HG02759 (cell line): ENCODE results near the gene APOL2.
"Not testable (repeated sequence)": the region's sequence is repeated elsewhere in the genome, so short reads cannot be mapped to it uniquely, and the experiment has no call there.

Source experiments
- ATAC-seq: cut with Tn5 transposase; IDR thresholded peaks from one replicate; pipeline ENCODE4 v1.9.1; 2021; ENCODE audit warnings: mild to moderate bottlenecking, moderate library complexity; ENCODE audit not compliant: unreplicated experiment

Gene APOL2

GRCh38 chr22:36202906-36203305 is 36.4 kb downstream of the APOL2 start:
- not testable (repeated sequence) for ATAC-seq

DNA sequence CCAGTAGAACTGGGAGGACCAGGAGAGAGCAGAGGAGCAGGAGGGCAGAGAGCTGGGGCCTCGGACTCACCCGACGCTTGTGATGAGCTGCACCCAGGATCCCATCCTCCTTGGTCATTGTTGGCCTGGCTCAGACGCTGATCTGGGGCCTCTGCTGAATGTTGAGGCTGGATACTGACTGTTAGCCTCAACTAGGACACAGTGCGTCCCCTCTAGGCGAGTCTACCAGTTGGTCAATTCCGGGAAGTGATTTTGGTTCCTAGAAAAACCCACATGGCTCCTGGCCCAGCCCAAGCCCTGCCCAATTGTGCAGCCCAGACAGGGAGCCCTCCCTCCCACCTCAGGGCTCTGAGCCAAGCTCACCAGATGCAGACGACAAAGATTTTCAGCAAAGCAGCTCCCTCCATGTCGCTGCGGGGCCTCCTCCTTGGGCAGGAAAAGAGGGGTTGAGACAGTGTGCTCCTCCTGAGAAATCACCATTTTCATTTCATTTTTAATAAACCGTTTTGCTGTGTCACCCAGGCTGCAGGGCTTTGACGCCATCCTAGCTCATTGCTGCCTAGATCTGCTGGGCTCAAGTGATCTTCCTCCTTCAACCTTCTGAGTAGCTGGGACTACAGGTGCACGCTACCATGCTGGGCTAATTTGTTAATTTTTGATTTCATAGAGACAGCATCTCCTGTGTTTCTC is 37.6 kb downstream of the APOL2 start, which contains the start of gene APOL4:
TSS of gene APOL4 (minus strand) at position 180 of the 690 bp plus-strand sequence. CDS start at position 105, 75 bp downstream.
- ATAC-seq = no peak

- ATAC-seq = not testable (repeated sequence)
Measured at GRCh38 chr22:36201025-36201424, 38.3 kb downstream of the APOL2 start.

GRCh38 chr22:36199001-36199551 is 40.3 kb downstream of the APOL2 start:
- ATAC-seq = no peak

DNA sequence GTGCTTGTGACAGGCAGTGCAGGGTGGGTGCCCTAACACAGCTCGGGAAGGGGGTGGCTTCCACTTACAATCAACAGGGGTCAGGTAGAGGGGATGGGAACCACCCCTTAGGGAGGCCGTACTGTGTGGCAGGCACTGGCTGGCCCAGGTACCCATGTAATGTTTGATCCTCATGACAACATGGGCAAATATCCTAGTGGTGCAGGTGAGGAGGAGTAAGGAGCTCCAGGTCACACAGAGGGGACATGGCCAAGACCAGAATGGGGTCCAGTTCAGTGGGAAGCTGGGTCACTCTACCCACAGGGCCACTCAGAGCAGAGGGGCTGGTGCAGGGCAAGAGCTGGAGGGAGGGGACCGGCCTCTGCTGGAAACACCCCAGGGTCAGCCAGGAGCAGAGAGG is 40.8 kb downstream of the APOL2 start:
- ATAC-seq = no peak

DNA sequence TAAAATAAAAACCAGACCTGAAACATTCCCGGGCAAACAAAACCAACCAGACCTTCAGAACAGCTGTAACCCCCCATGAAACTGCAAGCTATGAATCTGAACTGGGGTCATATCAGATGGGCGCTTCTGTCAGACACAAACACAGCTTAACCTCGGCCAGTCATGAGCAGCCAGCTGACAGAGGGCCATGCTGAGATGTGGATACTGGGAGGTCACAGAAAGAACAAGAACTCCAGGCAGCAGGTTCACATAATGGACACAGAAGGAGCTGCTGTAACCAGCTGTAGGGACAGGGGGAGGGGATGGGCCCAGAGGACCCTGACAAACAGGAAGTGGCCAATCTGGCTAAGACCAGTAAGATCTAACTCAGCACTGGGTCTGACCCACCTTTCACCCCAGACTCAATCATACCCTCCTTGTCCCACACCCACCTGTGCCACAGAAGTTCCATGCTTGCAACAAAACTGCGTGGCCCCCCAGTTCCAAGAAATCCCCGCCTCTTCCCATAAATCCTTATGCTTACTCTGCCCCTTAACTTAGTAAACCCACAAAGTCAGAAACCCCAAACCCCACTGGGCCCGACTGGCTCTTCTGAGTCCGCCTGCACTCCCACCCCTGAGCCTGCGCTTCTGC is 41.7 kb downstream of the APOL2 start:
- no peak for ATAC-seq

GRCh38 chr22:36197065-36197440 is 42.3 kb downstream of the APOL2 start:
- no peak for ATAC-seq

DNA sequence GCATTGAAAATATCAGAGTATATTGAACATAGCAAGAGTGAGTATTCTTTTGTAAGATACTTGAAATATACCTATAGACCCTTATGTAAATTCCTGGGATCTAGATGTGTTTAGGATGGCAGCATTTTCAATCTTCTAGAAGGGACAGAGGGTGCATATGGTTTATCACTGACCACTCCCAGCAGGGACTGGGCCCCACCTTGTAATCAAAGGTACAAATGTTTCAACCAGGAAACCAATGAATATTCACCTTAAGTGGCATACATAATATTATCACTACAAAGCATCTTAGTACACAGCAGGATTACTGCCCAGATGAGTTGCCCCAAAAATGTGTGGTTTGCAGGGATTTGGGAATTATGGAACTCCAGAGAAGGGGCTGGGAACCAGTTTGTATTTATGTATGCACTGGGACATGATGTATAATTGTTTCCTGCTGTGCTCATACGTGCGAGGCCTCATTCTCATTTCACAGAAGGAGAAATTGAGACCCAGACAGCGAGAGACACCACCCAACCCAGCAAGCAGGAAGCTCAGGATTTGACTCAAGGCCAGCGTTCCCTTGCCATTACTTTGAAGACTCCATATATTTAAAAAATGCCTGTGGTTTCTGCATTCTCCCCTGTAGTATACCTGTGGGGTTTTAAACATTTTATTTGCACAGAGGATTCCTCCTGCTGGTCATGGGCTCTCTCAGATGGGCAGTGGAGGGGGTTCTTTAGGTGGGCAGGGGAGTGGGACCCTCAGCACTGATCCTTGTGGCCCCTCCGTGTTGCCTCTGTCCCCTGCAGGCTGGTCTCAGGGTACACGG is 42.9 kb downstream of the APOL2 start:
- no peak for ATAC-seq

GRCh38 chr22:36194971-36195370 is 44.4 kb downstream of the APOL2 start:
- no peak for ATAC-seq

DNA sequence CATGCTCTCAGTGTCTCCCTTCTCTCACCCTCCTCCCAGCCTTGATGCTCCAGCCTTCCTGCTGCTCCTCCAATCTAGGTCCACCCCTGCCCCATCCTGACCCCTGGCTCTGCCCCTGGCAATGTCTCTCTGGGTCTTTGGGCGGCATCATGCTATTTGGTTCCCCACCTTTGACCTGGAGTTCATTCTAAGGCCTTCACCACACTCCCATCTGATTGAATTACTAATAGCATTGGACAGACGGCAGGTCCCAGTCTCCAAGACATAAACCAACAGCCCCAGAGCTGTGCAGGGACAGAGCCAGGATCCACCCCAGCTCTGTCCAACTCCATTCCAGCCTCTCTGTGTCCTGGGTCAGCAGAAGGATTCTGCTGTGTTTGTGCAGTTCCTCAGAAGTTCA is 44.9 kb downstream of the APOL2 start:
- ATAC-seq = no peak

GRCh38 chr22:36193577-36193976 is 45.8 kb downstream of the APOL2 start:
- no peak for ATAC-seq

- no peak for ATAC-seq
Measured at GRCh38 chr22:36193171-36193570, 46.2 kb downstream of the APOL2 start.

DNA sequence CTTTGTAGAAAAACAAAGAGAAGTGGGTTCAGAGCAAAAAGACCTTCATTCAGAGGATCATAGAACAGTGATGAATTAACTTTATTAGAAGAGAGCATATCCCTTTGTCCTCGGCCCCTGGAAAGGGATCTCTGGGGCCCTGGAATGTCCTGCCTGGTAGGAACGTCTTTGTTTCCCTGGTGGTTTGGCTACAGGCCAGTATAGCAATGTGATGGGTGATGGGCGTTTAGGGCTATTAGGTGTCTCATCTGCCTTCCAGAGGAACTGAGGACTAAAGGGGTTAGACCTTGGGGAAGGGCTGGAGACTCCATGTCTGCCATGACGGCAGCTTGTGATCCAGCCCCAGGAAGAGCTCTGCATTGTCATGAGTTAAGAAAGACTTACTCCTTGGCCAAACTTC is 46.8 kb downstream of the APOL2 start:
- ATAC-seq = no peak

GRCh38 chr22:36191106-36191836 is 48.1 kb downstream of the APOL2 start:
- ATAC-seq = no peak

GRCh38 chr22:36187862-36188261 is 51.5 kb downstream of the APOL2 start:
- ATAC-seq = not testable (repeated sequence)

GRCh38 chr22:36185828-36186624 is 53.3 kb downstream of the APOL2 start:
- no peak for ATAC-seq

- no peak for ATAC-seq
Measured at GRCh38 chr22:36184433-36185025, 54.8 kb downstream of the APOL2 start.

- ATAC-seq = no peak
Measured at GRCh38 chr22:36183446-36183845, 55.9 kb downstream of the APOL2 start.

DNA sequence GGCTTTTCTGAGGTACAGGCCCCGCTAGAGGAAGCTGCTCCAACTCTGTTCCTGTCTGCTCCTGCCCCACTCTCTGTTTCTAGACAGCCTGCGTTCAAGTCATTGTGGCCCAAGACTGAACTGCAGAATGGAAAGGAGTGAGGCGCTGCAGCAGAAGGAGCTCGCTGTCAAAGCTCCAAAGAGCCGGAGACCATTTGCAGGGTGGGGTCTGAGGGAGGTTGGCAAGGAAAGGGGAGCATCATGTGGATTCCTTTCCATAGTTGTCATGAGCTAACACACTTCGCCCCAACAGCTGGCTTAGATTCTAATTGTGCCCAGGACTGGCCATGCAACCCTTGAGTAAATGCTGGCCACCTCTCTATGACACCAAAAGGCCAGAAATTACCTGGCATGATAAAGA is 56.5 kb downstream of the APOL2 start:
- ATAC-seq = no peak

GRCh38 chr22:36182056-36182455 is 57.3 kb downstream of the APOL2 start:
- ATAC-seq = no peak
